Thyroid gland (tissue), 4 donors: ENCODE results near the gene FHIT.

Experiments
- CTCF ChIP-seq, 6 experiments: fragments of 200-600 bp in 3 of 6; fragments of 450-650 bp in 3 of 6; sonication (generic) in 3 of 6; IDR thresholded peaks; one replicate each; pipeline ENCODE4 v1.5.1; 2016 to 2019; ENCODE audit warnings: antibody characterized with exemption in 6 of 6, mild to moderate bottlenecking in 2 of 6, inconsistent platforms in 1 of 6, moderate library complexity in 1 of 6
- POLR2A ChIP-seq, 2 donors: fragments of 450-650 bp; IDR thresholded peaks; one replicate each; pipeline ENCODE4 v1.6.1; 2017; ENCODE audit warnings: antibody characterized with exemption in 2 of 2, mild to moderate bottlenecking in 2 of 2, moderate library complexity in 1 of 2

- TF ChIP-seq POLR2A (IDR thresholded peaks at IDR 0.05) (no peak), CTCF (IDR thresholded peaks at IDR 0.05) (no peak)
Measured at GRCh38 chr3:61051666-61052065, 199.6 kb downstream of the FHIT start.
